ENCODE data around the gene RNF148.

- TF ChIP-seq CTCF (IDR thresholded peaks at IDR 0.05) (no peak), POLR2A (IDR thresholded peaks at IDR 0.05) (no peak)
These were observed 27.1 kb downstream of the RNF148 start for GRCh38 chr7:122675621-122676020.

Measured in right lobe of liver (tissue), 4 donors.